A673 (cell line): ENCODE measurements around the gene DPYD.

ENCODE experiments used
- EZH2 ChIP-seq: fragments of 200-600 bp; sonication (generic); IDR thresholded peaks from 2 replicates; pipeline ENCODE4 v1.6.1; 2017; ENCODE audit warnings: borderline replicate concordance, low read depth, mild to moderate bottlenecking, mixed read lengths, antibody characterized with exemption, low read length; ENCODE audit not compliant: poor library complexity, severe bottlenecking
- TF ChIP-seq, protein P1 (sequence below): fragments of 300-800, 200-600 bp; sonication (generic); conservative IDR thresholded peaks from 2 replicates; pipeline ENCODE4 v1.5.1; 2017; ENCODE audit warnings: low read depth, mild to moderate bottlenecking, antibody characterized with exemption, low read length, moderate library complexity, mixed read lengths

- TF ChIP-seq, protein P1, sequence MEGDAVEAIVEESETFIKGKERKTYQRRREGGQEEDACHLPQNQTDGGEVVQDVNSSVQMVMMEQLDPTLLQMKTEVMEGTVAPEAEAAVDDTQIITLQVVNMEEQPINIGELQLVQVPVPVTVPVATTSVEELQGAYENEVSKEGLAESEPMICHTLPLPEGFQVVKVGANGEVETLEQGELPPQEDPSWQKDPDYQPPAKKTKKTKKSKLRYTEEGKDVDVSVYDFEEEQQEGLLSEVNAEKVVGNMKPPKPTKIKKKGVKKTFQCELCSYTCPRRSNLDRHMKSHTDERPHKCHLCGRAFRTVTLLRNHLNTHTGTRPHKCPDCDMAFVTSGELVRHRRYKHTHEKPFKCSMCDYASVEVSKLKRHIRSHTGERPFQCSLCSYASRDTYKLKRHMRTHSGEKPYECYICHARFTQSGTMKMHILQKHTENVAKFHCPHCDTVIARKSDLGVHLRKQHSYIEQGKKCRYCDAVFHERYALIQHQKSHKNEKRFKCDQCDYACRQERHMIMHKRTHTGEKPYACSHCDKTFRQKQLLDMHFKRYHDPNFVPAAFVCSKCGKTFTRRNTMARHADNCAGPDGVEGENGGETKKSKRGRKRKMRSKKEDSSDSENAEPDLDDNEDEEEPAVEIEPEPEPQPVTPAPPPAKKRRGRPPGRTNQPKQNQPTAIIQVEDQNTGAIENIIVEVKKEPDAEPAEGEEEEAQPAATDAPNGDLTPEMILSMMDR: no peak
- no peak for TF ChIP-seq EZH2
Observed at GRCh38 chr1:97805093-97805492, 115.7 kb downstream of the DPYD start.
